IPS DF 4.7 (cell line): ENCODE data around the gene ENTPD2.

ENCODE experiments used
- DNase-seq: peaks from one replicate; pipeline ENCODE4 v3.0.0-alpha.2; 2013; ENCODE audit warnings: low spot score; ENCODE audit errors: extremely low read depth

Gene ENTPD2

GRCh38 chr9:137053944-137054931, at the start of gene ENTPD2:
ENTPD2 (minus strand) TSS chr9:137054061; CDS start chr9:137053997, 64 bp downstream.
- DNase-seq: no peak

- no peak for DNase-seq
Observed at GRCh38 chr9:137103206-137103999, 49.5 kb upstream of the ENTPD2 start.

GRCh38 chr9:137099231-137099630, 45.4 kb upstream of the ENTPD2 start:
- no peak for DNase-seq

GRCh38 chr9:137097761-137098462, 44.1 kb upstream of the ENTPD2 start:
- no peak for DNase-seq

- no peak for DNase-seq
Observed at GRCh38 chr9:137096785-137097546, 43.1 kb upstream of the ENTPD2 start.

- no peak for DNase-seq
Observed at GRCh38 chr9:137095664-137096517, 42.0 kb upstream of the ENTPD2 start.

- no peak for DNase-seq
Observed at GRCh38 chr9:137089232-137089947, 35.5 kb upstream of the ENTPD2 start.

- DNase-seq: no peak
Observed at GRCh38 chr9:137088121-137088520, 34.3 kb upstream of the ENTPD2 start.

GRCh38 chr9:137087409-137087925, 33.6 kb upstream of the ENTPD2 start:
- DNase-seq: no peak

GRCh38 chr9:137086531-137087408, 32.9 kb upstream of the ENTPD2 start, which contains the start of gene MAN1B1:
MAN1B1 (plus strand) TSS chr9:137086985; CDS start chr9:137087000, 15 bp downstream.
- DNase-seq: peak; percentile 98

GRCh38 chr9:137085920-137086530, 32.2 kb upstream of the ENTPD2 start:
- DNase-seq: no peak

- no peak for DNase-seq
Observed at GRCh38 chr9:137084526-137084925, 30.7 kb upstream of the ENTPD2 start.

- no peak for DNase-seq
Observed at GRCh38 chr9:137083394-137084004, 29.6 kb upstream of the ENTPD2 start.

GRCh38 chr9:137082925-137083290, 29.0 kb upstream of the ENTPD2 start:
- DNase-seq: no peak

- DNase-seq: no peak
Observed at GRCh38 chr9:137082222-137082924, 28.5 kb upstream of the ENTPD2 start.
